ENCODE results near the gene ENTPD7.

Gene ENTPD7

DNA sequence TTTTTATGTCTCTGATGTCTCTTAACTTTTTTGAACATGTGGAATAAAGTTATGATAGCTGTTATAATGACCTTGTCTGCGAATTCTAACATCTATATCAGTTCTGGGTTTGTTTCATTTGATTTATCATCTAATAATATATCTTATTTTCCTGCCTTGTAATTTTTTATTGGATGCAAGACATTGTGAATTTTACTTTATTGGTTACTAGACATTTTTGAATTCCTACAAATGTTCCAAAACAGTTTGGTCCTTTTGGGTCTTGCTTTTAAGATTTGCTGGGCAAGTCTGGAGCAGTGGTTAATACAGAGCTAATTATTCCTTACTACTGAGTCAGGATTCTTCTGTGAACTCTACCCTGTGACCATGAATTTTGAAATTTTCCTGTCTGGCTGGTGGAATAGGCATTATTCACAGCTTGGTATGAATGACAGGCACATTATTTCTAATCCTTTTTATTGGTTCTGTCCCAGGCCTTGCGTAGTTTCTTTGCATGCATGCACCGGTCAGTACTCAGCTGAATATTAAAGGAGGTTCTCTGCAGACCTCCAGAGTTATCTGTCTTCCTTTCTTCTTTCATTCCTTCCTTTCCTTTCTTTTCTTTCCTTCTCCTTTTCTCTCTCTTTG is 81.7 kb downstream of the ENTPD7 start:
- peaks cover 80 to 92% of the 10 kb centered on the region in 2 experiments for H3K36me3 ChIP-seq (ENCODE audit: control insufficient read depth in 2 of 2, insufficient read depth in 1 of 2, low read length in 2 of 2)
- ChIA-PET CTCF (interaction anchor here (0.6 to 2.9 kb wide), 5 partner anchors 9 to 391 kb away, joined by 3 to 9 read pairs (median 3); partner anchors contain the start of genes COX15 and CUTC), POLR2A (interaction anchor here (1.3 kb wide), 1 partner anchor 9 kb away, joined by 7 read pairs; the partner anchor contains the start of genes COX15 and CUTC)
- no peaks in the 10 kb centered on the region for H3K4me1 ChIP-seq (ENCODE audit: control insufficient read depth, insufficient read depth, low read length)
- TF ChIP-seq, protein P1, sequence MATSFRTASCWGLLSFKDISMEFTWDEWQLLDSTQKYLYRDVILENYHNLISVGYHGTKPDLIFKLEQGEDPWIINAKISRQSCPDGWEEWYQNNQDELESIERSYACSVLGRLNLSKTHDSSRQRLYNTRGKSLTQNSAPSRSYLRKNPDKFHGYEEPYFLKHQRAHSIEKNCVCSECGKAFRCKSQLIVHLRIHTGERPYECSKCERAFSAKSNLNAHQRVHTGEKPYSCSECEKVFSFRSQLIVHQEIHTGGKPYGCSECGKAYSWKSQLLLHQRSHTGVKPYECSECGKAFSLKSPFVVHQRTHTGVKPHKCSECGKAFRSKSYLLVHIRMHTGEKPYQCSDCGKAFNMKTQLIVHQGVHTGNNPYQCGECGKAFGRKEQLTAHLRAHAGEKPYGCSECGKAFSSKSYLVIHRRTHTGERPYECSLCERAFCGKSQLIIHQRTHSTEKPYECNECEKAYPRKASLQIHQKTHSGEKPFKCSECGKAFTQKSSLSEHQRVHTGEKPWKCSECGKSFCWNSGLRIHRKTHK (tag by site-specific recombination; IDR thresholded peaks at IDR 0.05) = peak; percentile 87
- peak; percentile 39; the same call in 1 of the 2 replicates for TF ChIP-seq ZNF366 (tag by site-specific recombination; conservative IDR thresholded peaks at IDR 0.05)
- TF ChIP-seq, protein P2, sequence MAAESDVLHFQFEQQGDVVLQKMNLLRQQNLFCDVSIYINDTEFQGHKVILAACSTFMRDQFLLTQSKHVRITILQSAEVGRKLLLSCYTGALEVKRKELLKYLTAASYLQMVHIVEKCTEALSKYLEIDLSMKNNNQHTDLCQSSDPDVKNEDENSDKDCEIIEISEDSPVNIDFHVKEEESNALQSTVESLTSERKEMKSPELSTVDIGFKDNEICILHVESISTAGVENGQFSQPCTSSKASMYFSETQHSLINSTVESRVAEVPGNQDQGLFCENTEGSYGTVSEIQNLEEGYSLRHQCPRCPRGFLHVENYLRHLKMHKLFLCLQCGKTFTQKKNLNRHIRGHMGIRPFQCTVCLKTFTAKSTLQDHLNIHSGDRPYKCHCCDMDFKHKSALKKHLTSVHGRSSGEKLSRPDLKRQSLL (tag by site-specific recombination; IDR thresholded peaks at IDR 0.05) = no peak
- no peak overlapping the region for H3K4me3 ChIP-seq (ENCODE audit: low read depth, low read length)
- H3K27ac ChIP-seq (ENCODE audit: extremely low read depth, low read depth, low read length) = no peak overlapping the region
- H3K9me3 ChIP-seq (ENCODE audit: control insufficient read depth, insufficient read depth, low read depth, low read length) = no peaks in the 10 kb centered on the region

DNA sequence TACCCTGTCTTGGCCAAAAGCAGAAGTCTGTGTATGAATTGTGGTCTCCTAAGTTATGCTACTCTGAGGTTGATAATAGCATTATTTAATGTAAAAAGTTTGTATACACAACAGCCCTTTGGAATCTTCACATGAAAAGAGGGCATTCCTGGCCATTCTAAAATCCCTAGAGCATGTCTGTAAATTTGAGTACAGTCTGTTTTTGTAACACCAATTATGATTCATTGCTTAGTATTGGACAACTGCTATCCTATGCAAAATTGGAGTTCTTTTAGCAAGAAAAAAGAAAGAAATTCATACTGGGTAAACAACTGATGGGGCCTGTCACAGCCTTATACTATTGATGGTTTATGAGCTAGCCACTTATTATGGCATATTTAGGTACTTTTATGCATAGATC is 82.9 kb downstream of the ENTPD7 start:
- CTCF ChIA-PET = interaction anchor here (0.6 to 2.9 kb wide), 2 partner anchors 10 to 186 kb away, joined by 3 to 9 read pairs; partner anchors contain the start of genes COX15 and CUTC
- H3K4me1 ChIP-seq (ENCODE audit: control insufficient read depth, insufficient read depth, low read length) = no peaks in the 10 kb centered on the region
- no peak overlapping the region for H3K27ac ChIP-seq (ENCODE audit: extremely low read depth, low read depth, low read length)
- no peak overlapping the region for H3K4me3 ChIP-seq (ENCODE audit: low read depth, low read length)
- no peaks in the 10 kb centered on the region for H3K9me3 ChIP-seq (ENCODE audit: control insufficient read depth, insufficient read depth, low read depth, low read length)
- H3K36me3 ChIP-seq (ENCODE audit: control insufficient read depth in 2 of 2, insufficient read depth in 1 of 2, low read length in 2 of 2) = peaks cover 78 to 90% of the 10 kb centered on the region in 2 experiments
- POLR2A ChIA-PET = interaction anchor here (1.7 kb wide), 1 partner anchor 10 kb away, joined by 13 read pairs; the partner anchor contains the start of genes COX15 and CUTC
- TF ChIP-seq, protein P3, sequence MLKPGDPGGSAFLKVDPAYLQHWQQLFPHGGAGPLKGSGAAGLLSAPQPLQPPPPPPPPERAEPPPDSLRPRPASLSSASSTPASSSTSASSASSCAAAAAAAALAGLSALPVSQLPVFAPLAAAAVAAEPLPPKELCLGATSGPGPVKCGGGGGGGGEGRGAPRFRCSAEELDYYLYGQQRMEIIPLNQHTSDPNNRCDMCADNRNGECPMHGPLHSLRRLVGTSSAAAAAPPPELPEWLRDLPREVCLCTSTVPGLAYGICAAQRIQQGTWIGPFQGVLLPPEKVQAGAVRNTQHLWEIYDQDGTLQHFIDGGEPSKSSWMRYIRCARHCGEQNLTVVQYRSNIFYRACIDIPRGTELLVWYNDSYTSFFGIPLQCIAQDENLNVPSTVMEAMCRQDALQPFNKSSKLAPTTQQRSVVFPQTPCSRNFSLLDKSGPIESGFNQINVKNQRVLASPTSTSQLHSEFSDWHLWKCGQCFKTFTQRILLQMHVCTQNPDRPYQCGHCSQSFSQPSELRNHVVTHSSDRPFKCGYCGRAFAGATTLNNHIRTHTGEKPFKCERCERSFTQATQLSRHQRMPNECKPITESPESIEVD (tag by site-specific recombination; IDR thresholded peaks at IDR 0.05) = no peak
- TF ChIP-seq ZFP41 (tag by site-specific recombination; IDR thresholded peaks at IDR 0.05; ENCODE audit: borderline replicate concordance) = no peak
- no peak for TF ChIP-seq KLF1 (tag by site-specific recombination; IDR thresholded peaks at IDR 0.05)
- TF ChIP-seq, protein P4, sequence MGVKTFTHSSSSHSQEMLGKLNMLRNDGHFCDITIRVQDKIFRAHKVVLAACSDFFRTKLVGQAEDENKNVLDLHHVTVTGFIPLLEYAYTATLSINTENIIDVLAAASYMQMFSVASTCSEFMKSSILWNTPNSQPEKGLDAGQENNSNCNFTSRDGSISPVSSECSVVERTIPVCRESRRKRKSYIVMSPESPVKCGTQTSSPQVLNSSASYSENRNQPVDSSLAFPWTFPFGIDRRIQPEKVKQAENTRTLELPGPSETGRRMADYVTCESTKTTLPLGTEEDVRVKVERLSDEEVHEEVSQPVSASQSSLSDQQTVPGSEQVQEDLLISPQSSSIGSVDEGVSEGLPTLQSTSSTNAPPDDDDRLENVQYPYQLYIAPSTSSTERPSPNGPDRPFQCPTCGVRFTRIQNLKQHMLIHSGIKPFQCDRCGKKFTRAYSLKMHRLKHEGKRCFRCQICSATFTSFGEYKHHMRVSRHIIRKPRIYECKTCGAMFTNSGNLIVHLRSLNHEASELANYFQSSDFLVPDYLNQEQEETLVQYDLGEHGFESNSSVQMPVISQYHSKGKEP (tag by site-specific recombination; IDR thresholded peaks at IDR 0.05) = no peak
- no peak for TF ChIP-seq ZNF292 (tag by site-specific recombination; IDR thresholded peaks at IDR 0.05; ENCODE audit: borderline replicate concordance, low read depth)
- TF ChIP-seq KLF10 (tag by site-specific recombination; IDR thresholded peaks at IDR 0.05) = no peak
- TF ChIP-seq ZNF701 (tag by site-specific recombination; IDR thresholded peaks at IDR 0.05) = no peak
- TF ChIP-seq ZNF394 (tag by site-specific recombination; IDR thresholded peaks at IDR 0.05; ENCODE audit: borderline replicate concordance) = no peak
- TF ChIP-seq ZNF133 (tag by site-specific recombination; IDR thresholded peaks at IDR 0.05) = no peak
- TF ChIP-seq ZFP3 (tag by site-specific recombination; IDR thresholded peaks at IDR 0.05; ENCODE audit: low read depth) = no peak
- TF ChIP-seq SCRT2 (tag by site-specific recombination; IDR thresholded peaks at IDR 0.05) = no peak
- no peak for TF ChIP-seq ZNF626 (tag by site-specific recombination; IDR thresholded peaks at IDR 0.05)
- TF ChIP-seq ZNF112 (tag by site-specific recombination; IDR thresholded peaks at IDR 0.05) = no peak
- TF ChIP-seq, protein P5, sequence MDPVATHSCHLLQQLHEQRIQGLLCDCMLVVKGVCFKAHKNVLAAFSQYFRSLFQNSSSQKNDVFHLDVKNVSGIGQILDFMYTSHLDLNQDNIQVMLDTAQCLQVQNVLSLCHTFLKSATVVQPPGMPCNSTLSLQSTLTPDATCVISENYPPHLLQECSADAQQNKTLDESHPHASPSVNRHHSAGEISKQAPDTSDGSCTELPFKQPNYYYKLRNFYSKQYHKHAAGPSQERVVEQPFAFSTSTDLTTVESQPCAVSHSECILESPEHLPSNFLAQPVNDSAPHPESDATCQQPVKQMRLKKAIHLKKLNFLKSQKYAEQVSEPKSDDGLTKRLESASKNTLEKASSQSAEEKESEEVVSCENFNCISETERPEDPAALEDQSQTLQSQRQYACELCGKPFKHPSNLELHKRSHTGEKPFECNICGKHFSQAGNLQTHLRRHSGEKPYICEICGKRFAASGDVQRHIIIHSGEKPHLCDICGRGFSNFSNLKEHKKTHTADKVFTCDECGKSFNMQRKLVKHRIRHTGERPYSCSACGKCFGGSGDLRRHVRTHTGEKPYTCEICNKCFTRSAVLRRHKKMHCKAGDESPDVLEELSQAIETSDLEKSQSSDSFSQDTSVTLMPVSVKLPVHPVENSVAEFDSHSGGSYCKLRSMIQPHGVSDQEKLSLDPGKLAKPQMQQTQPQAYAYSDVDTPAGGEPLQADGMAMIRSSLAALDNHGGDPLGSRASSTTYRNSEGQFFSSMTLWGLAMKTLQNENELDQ (tag by site-specific recombination; IDR thresholded peaks at IDR 0.05; ENCODE audit: low read depth) = no peak
- no peak for TF ChIP-seq GFI1B (tag by site-specific recombination; IDR thresholded peaks at IDR 0.05)
- no peak for TF ChIP-seq ZNF2 (tag by site-specific recombination; IDR thresholded peaks at IDR 0.05)
- no peak for TF ChIP-seq HOXA7 (CRISPR knock-in tag; IDR thresholded peaks at IDR 0.05; ENCODE audit: borderline replicate concordance)

Data from HEK293 (cell line).